Common myeloid progenitor, CD34-positive (primary cell): ENCODE data around the gene ZNF324B.
"Not testable (repeated sequence)": the region's sequence is repeated elsewhere in the genome, so short reads cannot be mapped to it uniquely, and the experiment has no call there.

Experiments used
- CTCF ChIA-PET: fragments of 350-600 bp; sonication (Branson Sonifier 250); formaldehyde crosslinking; loops from one replicate; lab custom pipeline; 2021; ENCODE audit warnings: antibody characterized with exemption; lab: Charles Lee
- POLR2A ChIA-PET: fragments of 350-600 bp; sonication (Branson Sonifier 250); formaldehyde crosslinking; loops from one replicate; lab custom pipeline; 2021; ENCODE audit warnings: antibody characterized with exemption; lab: Charles Lee
- DNase-seq, 3 donors: peaks; one replicate each; pipeline versions ENCODE4 v3.0.0 to v3.0.0-alpha.2; 2013
- H3K27ac ChIP-seq, 2 experiments: 1 replicate in 1 of 2; 2 replicates in 1 of 2; pipeline ENCODE4 v1.7.0; 2013; ENCODE audit warnings: inconsistent platforms in 2 of 2, low read length in 2 of 2, mild to moderate bottlenecking in 2 of 2, low read depth in 1 of 2, moderate library complexity in 1 of 2; ENCODE audit not compliant: severe bottlenecking in 2 of 2, insufficient read depth in 1 of 2, poor library complexity in 1 of 2
- H3K27me3 ChIP-seq, 5 experiments: replicated peaks in 2 of 5; 1 replicate in 3 of 5; 2 replicates in 2 of 5; pipeline versions ENCODE4 v1.6.1 to v1.7.0; 2013; ENCODE audit warnings: low read length in 4 of 5, mild to moderate bottlenecking in 2 of 5, moderate library complexity in 2 of 5, inconsistent platforms in 1 of 5; ENCODE audit not compliant: insufficient read depth in 5 of 5, control insufficient read depth in 4 of 5
- H3K36me3 ChIP-seq, 4 experiments: 1 replicate in 2 of 4; 2 replicates in 2 of 4; pipeline versions ENCODE4 v1.6.1 to v1.7.0; 2013; ENCODE audit warnings: low read length in 3 of 4, control low read depth in 1 of 4, mild to moderate bottlenecking in 1 of 4; ENCODE audit not compliant: control insufficient read depth in 4 of 4, insufficient read depth in 4 of 4
- H3K4me1 ChIP-seq, 4 experiments: 1 replicate in 3 of 4; 2 replicates in 1 of 4; pipeline versions ENCODE4 v1.6.1 to v1.7.1; 2013; ENCODE audit warnings: low read length in 3 of 4, mild to moderate bottlenecking in 3 of 4, control low read depth in 1 of 4, inconsistent platforms in 1 of 4, moderate library complexity in 1 of 4; ENCODE audit not compliant: control insufficient read depth in 4 of 4, insufficient read depth in 4 of 4; ENCODE audit errors: control extremely low read depth in 1 of 4
- H3K4me3 ChIP-seq, 7 experiments: 1 replicate in 4 of 7; 2 replicates in 3 of 7; pipeline versions ENCODE4 v1.5.1 to v1.7.0; 2013; ENCODE audit warnings: mild to moderate bottlenecking in 7 of 7, low read length in 6 of 7, moderate library complexity in 6 of 7, inconsistent platforms in 2 of 7, low read depth in 2 of 7, control low read depth in 1 of 7; ENCODE audit not compliant: insufficient read depth in 4 of 7, control insufficient read depth in 1 of 7; ENCODE audit errors: extremely low read depth in 1 of 7
- H3K9me3 ChIP-seq, 5 experiments: 1 replicate in 4 of 5; 2 replicates in 1 of 5; pipeline versions ENCODE4 v1.6.1 to v1.7.1; 2013; ENCODE audit warnings: low read length in 4 of 5, mild to moderate bottlenecking in 2 of 5, inconsistent platforms in 1 of 5, low read depth in 1 of 5, moderate library complexity in 1 of 5; ENCODE audit not compliant: control insufficient read depth in 4 of 5, insufficient read depth in 2 of 5; ENCODE audit errors: control extremely low read depth in 1 of 5
- WGBS: methylation state at CpG from one replicate; pipeline ENCODE4 v1.1.5; 2013; ENCODE audit not compliant: insufficient coverage; 5-methylcytosine and 5-hydroxymethylcytosine counted together

The ZNF324B gene

DNA sequence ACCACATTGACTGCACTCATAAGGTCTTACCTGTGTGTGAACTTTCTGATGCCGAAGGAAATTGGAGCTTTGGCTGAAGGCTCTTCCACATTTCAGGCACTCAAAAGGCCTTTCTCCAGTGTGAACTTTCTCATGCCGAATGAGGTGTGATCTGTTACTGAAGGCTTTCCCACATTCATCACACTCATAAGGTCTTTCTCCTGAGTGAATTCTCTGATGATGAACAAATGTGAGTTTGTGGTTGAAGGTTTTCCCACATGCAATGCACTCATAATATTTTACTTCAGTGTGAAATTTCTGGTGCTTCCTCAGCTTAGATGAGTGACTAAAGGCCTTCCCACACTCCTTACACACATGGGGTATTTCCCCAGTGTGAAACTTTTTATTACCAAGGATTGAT, 17.2 kb upstream of the ZNF324B start:
- Histone ChIP-seq H3K4me3 (peak overlapping the region in 1 of 7 experiments; percentile 22), H3K9me3 (peaks cover 12 to 90% (median 78%) of the 10 kb centered on the region in 5 experiments), H3K36me3 (peaks cover 28 to 76% (median 55%) of the 10 kb centered on the region in 4 experiments), H3K4me1 (peaks cover 0 to 5% (median 2%) of the 10 kb centered on the region in 4 experiments), H3K27me3 (no peaks in the 10 kb centered on the region), H3K27ac (no peak overlapping the region)
- ChIA-PET CTCF (interaction anchor here (0.7 to 1.3 kb wide), 3 partner anchors 8 to 147 kb away, joined by 3 to 4 read pairs (median 3); no protein-coding TSS in a partner anchor), POLR2A (no interaction called here)
- peak in 1 of 3 donors; percentile 40 for DNase-seq
- WGBS = 100% methylated on average over 1 of the region's 2 CpGs

GRCh38 chr19:58439576-58440554, 11.6 kb upstream of the ZNF324B start, which contains the start of gene ZNF132:
ZNF132 (minus strand) TSS chr19:58440153; CDS start chr19:58439821, 332 bp downstream.
- DNase-seq = peak; percentile 100
- POLR2A ChIA-PET = interaction anchor here (0.7 to 1.2 kb wide), 3 partner anchors 11 to 115 kb away, joined by 3 to 5 read pairs (median 4); partner anchors contain the start of genes CHMP2A and ZNF324B
- peaks cover 12 to 31% (median 24%) of the 10 kb centered on the region in 4 experiments for H3K36me3 ChIP-seq
- CTCF ChIA-PET = no interaction called here
- peaks cover 0 to 51% (median 31%) of the 10 kb centered on the region in 5 experiments for H3K9me3 ChIP-seq
- H3K27me3 ChIP-seq = peaks cover 0 to 2% (median 0%) of the 10 kb centered on the region in 5 experiments
- H3K4me1 ChIP-seq = peaks cover 0 to 19% (median 15%) of the 10 kb centered on the region in 4 experiments
- WGBS = 7% methylated on average over 58 of the region's 59 CpGs
- H3K4me3 ChIP-seq = peak within 1 kb of the TSS; percentile 49 to 87 (median 78)
- H3K27ac ChIP-seq = peak within 1 kb of the TSS; percentile 87 to 93

- POLR2A ChIA-PET = interaction anchor here (1.2 kb wide), 1 partner anchor 11 kb away, joined by 5 read pairs; the partner anchor contains the start of gene ZNF324B
These were observed 10.9 kb upstream of the ZNF324B start for GRCh38 chr19:58440556-58440955.

GRCh38 chr19:58442986-58443385, 8.4 kb upstream of the ZNF324B start:
- CTCF ChIA-PET = interaction anchor here (1.0 kb wide), 1 partner anchor 9 kb away, joined by 3 read pairs; no protein-coding TSS in a partner anchor

More at GRCh38 chr19:58440556-58440955, 10.9 kb upstream of the ZNF324B start:
- Histone ChIP-seq H3K27me3 (peaks cover 0 to 2% (median 0%) of the 10 kb centered on the region in 5 experiments), H3K27ac (peak overlapping the region; percentile 67 to 93), H3K4me3 (peak overlapping the region; percentile 44 to 87 (median 78)), H3K4me1 (peaks cover 0 to 19% (median 15%) of the 10 kb centered on the region in 4 experiments), H3K36me3 (peaks cover 8 to 24% (median 18%) of the 10 kb centered on the region in 4 experiments), H3K9me3 (peaks cover 0 to 44% (median 25%) of the 10 kb centered on the region in 5 experiments)
- DNase-seq = no peak
- CTCF ChIA-PET = no interaction called here
- 18% methylated on average over 30 of the region's 31 CpGs for WGBS

DNA sequence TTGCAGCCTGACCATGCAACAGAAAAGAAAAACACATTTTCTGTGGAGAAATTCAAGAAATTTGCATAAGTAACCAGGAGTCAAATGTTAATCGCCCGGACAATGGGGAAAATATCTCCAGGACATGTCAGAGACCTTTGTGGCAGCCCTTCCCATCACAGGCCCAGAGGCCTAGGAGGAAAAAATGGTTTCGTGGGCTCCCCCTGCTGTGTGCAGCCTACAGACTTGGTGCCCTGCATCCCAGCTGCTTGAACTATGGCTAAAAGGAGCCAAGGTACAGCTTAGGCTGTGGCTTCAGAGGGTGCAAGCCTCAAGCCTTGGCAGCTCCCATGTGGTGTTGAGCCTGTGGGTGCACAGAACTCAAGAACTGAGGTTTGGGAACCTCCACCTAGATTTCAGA, 2.6 kb upstream of the ZNF324B start:
- peaks cover 0 to 12% (median under 1%) of the 10 kb centered on the region in 5 experiments for H3K27me3 ChIP-seq
- CTCF ChIA-PET, H3K9me3 ChIP-seq, POLR2A ChIA-PET, H3K36me3 ChIP-seq, DNase-seq, H3K4me3 ChIP-seq, H3K27ac ChIP-seq: not testable (repeated sequence)
- peaks cover 0 to 13% (median 8%) of the 10 kb centered on the region in 4 experiments for H3K4me1 ChIP-seq
- WGBS = 76% methylated on average over 3 of the region's 3 CpGs

More at GRCh38 chr19:58442986-58443385, 8.4 kb upstream of the ZNF324B start:
- POLR2A ChIA-PET, H3K27me3 ChIP-seq, H3K27ac ChIP-seq, H3K36me3 ChIP-seq, H3K4me3 ChIP-seq, DNase-seq: not testable (repeated sequence)
- H3K9me3 ChIP-seq = peaks cover 0 to 28% (median 6%) of the 10 kb centered on the region in 5 experiments
- H3K4me1 ChIP-seq = peaks cover 0 to 19% (median 15%) of the 10 kb centered on the region in 4 experiments
- WGBS = 96% methylated on average over 7 of the region's 7 CpGs

DNA sequence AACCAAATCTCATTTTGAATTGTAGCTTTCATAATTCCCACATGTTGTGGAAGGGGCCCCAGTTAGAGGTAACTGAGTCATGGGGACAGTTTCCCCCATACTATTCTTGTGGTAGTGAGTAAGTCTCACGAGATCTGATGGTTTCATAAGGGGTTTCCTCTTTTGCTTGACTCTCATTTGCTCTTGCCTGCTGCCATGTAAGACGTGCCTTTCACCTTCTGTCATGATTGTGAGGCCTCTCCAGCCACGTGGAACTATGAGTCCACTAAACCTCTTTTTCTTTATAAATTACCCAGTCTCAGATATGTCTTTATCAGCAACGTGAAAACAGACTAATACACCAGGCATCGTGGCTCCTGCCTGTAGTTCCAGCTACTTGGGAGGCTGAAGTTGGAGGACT, 1.4 kb upstream of the ZNF324B start:
- peaks cover 0 to 12% (median 0%) of the 10 kb centered on the region in 5 experiments for H3K27me3 ChIP-seq
- WGBS = 71% methylated on average over 3 of the region's 5 CpGs
- H3K4me3 ChIP-seq, DNase-seq, CTCF ChIA-PET, H3K27ac ChIP-seq, H3K9me3 ChIP-seq, POLR2A ChIA-PET: not testable (repeated sequence)
- peaks cover 0 to 13% (median 8%) of the 10 kb centered on the region in 4 experiments for H3K4me1 ChIP-seq
- peaks cover 0 to 11% (median 7%) of the 10 kb centered on the region in 4 experiments for H3K36me3 ChIP-seq
